ENCODE data around the gene INPP1. TPM values are rescaled to one million over a fixed set of nuclear protein-coding genes. Genes with fewer than 3 reads are reported as not detected.
"Not testable (repeated sequence)": the region's sequence is repeated elsewhere in the genome, so short reads cannot be mapped to it uniquely, and the experiment has no call there.

INPP1 gene
- polyA plus RNA-seq, 3 donors = 13.1 to 35.2 (median 27.1) TPM

- 75 to 82% (median 81%) methylated on average over 4 of the region's 4 CpGs for WGBS, 3 donors
- H3K27ac ChIP-seq (ENCODE audit: low read depth, low read length) = no peak overlapping the region
These were observed 15.4 kb upstream of the INPP1 start for GRCh38 chr2:190327867-190328572.

- no peak overlapping the region for H3K27ac ChIP-seq (ENCODE audit: low read depth, low read length)
- WGBS, 3 donors = 86 to 91% (median 91%) methylated on average over 3 of the region's 3 CpGs
These were observed 14.7 kb upstream of the INPP1 start for GRCh38 chr2:190328573-190329147.

- no peak overlapping the region for H3K27ac ChIP-seq (ENCODE audit: low read depth, low read length)
These were observed 10.0 kb upstream of the INPP1 start for GRCh38 chr2:190333395-190333794.

GRCh38 chr2:190333928-190334327, 9.5 kb upstream of the INPP1 start:
- no peak overlapping the region for H3K27ac ChIP-seq (ENCODE audit: low read depth, low read length)
- 31 to 89% (median 87%) methylated on average over 2 of the region's 2 CpGs for WGBS, 3 donors

More at GRCh38 chr2:190333395-190333794, 10.0 kb upstream of the INPP1 start:
- 24 to 72% (median 71%) methylated on average over 8 of the region's 8 CpGs for WGBS, 3 donors

- no peak overlapping the region for H3K27ac ChIP-seq (ENCODE audit: low read depth, low read length)
- 21 to 56% (median 46%) methylated on average over 8 of the region's 8 CpGs for WGBS, 3 donors
These were observed 8.7 kb upstream of the INPP1 start for GRCh38 chr2:190334479-190335224.

GRCh38 chr2:190335225-190335559, 8.2 kb upstream of the INPP1 start:
- H3K27ac ChIP-seq (ENCODE audit: low read depth, low read length) = no peak overlapping the region

GRCh38 chr2:190335584-190335983, 7.8 kb upstream of the INPP1 start:
- not testable (repeated sequence) for H3K27ac ChIP-seq (ENCODE audit: low read depth, low read length)

GRCh38 chr2:190336420-190336819, 7.0 kb upstream of the INPP1 start:
- WGBS, 3 donors = 95 to 97% (median 96%) methylated on average over 2 of the region's 2 CpGs
- no peak overlapping the region for H3K27ac ChIP-seq (ENCODE audit: low read depth, low read length)

More at GRCh38 chr2:190335584-190335983, 7.8 kb upstream of the INPP1 start:
- 90 to 97% (median 96%) methylated on average over 4 of the region's 4 CpGs for WGBS, 3 donors

GRCh38 chr2:190338453-190338852, 4.9 kb upstream of the INPP1 start:
- 67 to 87% (median 74%) methylated on average over 1 of the region's 1 CpG for WGBS, 3 donors

GRCh38 chr2:190339394-190339793, 4.0 kb upstream of the INPP1 start:
- WGBS, 3 donors = 40 to 84% (median 84%) methylated on average over 1 of the region's 1 CpG
- no peak overlapping the region for H3K27ac ChIP-seq (ENCODE audit: low read depth, low read length)

More at GRCh38 chr2:190338453-190338852, 4.9 kb upstream of the INPP1 start:
- no peak overlapping the region for H3K27ac ChIP-seq (ENCODE audit: low read depth, low read length)

GRCh38 chr2:190340369-190340768, 3.0 kb upstream of the INPP1 start:
- H3K27ac ChIP-seq (ENCODE audit: low read depth, low read length) = no peak overlapping the region
- WGBS, 3 donors = 38 to 66% (median 50%) methylated on average over 2 of the region's 2 CpGs

GRCh38 chr2:190342611-190343010, 778 bp upstream of the INPP1 start:
- 39 to 53% (median 47%) methylated on average over 4 of the region's 4 CpGs for WGBS, 3 donors
- H3K27ac ChIP-seq (ENCODE audit: low read depth, low read length) = no peak overlapping the region

GRCh38 chr2:190343089-190343535, 277 bp upstream of the INPP1 start:
- H3K27ac ChIP-seq (ENCODE audit: low read depth, low read length) = peak overlapping the region; percentile 93
- WGBS, 3 donors = 27 to 38% (median 29%) methylated on average over 10 of the region's 10 CpGs

GRCh38 chr2:190344276-190344827, 963 bp downstream of the INPP1 start:
- peak overlapping the region; percentile 93 for H3K27ac ChIP-seq (ENCODE audit: low read depth, low read length)
- WGBS, 3 donors = 15 to 19% (median 17%) methylated on average over 7 of the region's 7 CpGs

GRCh38 chr2:190350371-190350770, 7.0 kb downstream of the INPP1 start:
- no peak overlapping the region for H3K27ac ChIP-seq (ENCODE audit: low read depth, low read length)

GRCh38 chr2:190351955-190352354, 8.6 kb downstream of the INPP1 start:
- 45 to 84% (median 66%) methylated on average over 3 of the region's 3 CpGs for WGBS, 3 donors
- no peak overlapping the region for H3K27ac ChIP-seq (ENCODE audit: low read depth, low read length)

GRCh38 chr2:190352668-190353536, 9.5 kb downstream of the INPP1 start:
- no peak overlapping the region for H3K27ac ChIP-seq (ENCODE audit: low read depth, low read length)
- 49 to 70% (median 68%) methylated on average over 8 of the region's 8 CpGs for WGBS, 3 donors

- H3K27ac ChIP-seq (ENCODE audit: low read depth, low read length) = no peak overlapping the region
These were observed 10.1 kb downstream of the INPP1 start for GRCh38 chr2:190353537-190353899.

Measured in adipose tissue (tissue), 3 donors.